Esophagus squamous epithelium (tissue), 4 donors: ENCODE measurements around the gene AHDC1.

Experiments used
- CTCF ChIP-seq, 6 experiments: fragments of 450-650 bp in 4 of 6; fragments of 200-600 bp in 2 of 6; sonication (generic) in 2 of 6; IDR thresholded peaks; one replicate each; pipeline ENCODE4 v1.5.1; 2016 to 2019; ENCODE audit warnings: antibody characterized with exemption in 6 of 6, mild to moderate bottlenecking in 4 of 6, moderate library complexity in 4 of 6
- POLR2A ChIP-seq, 4 donors: fragments of 450-650 bp; IDR thresholded peaks; one replicate each; pipeline ENCODE4 v1.6.1; 2017; ENCODE audit warnings: antibody characterized with exemption in 4 of 4, mild to moderate bottlenecking in 4 of 4, moderate library complexity in 3 of 4

- TF ChIP-seq POLR2A (IDR thresholded peaks at IDR 0.05) = no peak
- no peak for TF ChIP-seq CTCF (IDR thresholded peaks at IDR 0.05)
Observed at GRCh38 chr1:27506703-27507102, 97.2 kb downstream of the AHDC1 start.
